HG03280 (cell line): Measurements from ENCODE around the gene PTGR3.

ENCODE experiments used
- ATAC-seq: cut with Tn5 transposase; IDR thresholded peaks from one replicate; pipeline ENCODE4 v1.9.1; 2021; ENCODE audit warnings: mild to moderate bottlenecking, moderate library complexity; ENCODE audit not compliant: unreplicated experiment

The PTGR3 gene

DNA sequence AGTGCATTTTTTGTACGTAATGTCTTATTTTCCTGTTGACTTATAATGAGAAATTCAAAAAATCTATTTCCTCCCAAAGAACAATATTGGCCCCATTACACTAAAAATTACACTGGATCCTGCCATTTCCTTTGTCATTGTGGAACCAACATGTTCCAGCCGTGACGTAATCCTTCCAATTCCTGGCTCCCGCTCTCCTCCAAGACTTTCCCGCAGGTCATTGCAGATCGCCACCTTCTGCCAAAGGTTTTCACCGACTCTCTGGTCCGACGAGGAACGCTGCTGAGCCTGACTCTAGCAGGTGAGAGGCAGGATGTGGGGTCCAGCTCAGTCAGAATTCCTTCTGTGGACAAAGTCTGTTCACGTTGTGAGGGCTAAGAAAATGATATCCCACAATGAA lies 38.0 kb downstream of the PTGR3 start:
- no peak for ATAC-seq

DNA sequence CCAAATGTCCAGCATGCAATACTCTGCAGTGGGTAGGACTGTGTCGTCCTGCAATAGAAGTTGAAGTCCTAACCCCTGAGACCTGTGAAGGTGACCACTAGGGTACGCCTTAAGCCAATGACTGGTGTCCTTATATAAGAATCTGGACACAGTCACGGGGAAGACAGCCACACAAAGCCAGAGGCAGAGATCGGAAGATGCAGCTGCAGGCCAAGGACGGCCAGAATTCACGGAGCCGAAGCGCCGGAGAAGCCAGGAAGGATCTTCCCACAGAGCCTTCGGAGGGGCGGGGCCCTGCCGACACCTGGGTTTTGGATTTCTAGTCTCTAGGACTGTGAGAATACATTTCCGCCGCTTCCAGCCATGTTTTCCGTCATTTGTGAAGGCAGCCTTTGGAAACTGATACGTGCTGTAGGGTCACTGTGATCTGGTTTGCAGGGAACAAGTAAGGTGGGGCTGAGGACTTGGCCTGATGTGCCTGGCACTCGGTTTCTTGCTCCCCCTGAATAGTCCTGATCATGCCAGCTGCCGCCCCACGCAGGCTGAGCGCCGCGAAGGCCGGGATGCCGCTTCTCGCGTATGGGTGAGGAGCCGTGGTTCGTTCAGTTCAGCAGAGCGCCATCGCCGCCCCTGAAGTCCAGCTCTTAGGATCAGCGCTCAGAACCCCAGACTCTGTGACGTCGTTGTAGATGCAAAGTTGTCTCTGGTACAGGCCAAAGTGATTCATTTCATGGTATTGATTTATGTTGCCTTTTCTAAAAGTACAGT lies 38.7 kb downstream of the PTGR3 start:
- no peak for ATAC-seq

DNA sequence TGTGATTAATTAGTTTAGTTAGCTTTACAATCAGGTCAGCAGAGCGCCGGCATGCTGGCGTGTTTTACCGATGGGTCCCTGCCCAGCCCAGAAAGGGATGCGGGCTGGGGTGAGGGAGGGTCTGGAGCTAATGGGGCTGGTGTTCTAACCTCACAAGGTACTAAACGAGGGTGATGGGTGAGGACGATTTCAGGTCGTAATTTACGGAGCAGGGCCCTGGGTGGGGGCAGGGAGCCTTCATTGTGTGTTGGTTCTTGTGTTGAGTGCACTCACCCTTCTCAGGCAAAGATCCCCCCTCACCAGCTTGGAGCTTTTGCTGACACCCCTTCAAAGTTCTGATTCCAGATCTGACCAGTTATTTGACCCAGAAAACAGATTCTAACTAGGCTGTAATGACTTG lies 39.5 kb downstream of the PTGR3 start:
- no peak for ATAC-seq

DNA sequence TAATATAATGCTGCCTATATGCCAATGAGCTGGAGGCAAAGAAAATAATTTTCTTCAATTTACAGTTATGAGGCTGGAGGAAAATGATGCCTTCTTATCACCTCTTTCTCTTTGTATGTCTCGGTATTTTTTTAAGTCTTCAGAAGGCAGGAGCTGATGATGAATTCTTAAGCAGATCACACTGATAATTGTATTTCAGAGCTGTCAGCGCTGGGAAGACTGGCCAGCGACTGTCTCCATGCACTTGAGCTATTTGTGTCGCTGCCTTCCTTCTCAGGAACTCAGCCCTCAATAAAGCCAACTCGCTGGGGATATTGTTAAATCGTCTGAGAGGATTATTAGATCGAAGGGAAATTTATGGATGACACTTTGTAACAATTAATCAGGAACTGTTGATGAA lies 40.3 kb downstream of the PTGR3 start:
- ATAC-seq, result no peak

DNA sequence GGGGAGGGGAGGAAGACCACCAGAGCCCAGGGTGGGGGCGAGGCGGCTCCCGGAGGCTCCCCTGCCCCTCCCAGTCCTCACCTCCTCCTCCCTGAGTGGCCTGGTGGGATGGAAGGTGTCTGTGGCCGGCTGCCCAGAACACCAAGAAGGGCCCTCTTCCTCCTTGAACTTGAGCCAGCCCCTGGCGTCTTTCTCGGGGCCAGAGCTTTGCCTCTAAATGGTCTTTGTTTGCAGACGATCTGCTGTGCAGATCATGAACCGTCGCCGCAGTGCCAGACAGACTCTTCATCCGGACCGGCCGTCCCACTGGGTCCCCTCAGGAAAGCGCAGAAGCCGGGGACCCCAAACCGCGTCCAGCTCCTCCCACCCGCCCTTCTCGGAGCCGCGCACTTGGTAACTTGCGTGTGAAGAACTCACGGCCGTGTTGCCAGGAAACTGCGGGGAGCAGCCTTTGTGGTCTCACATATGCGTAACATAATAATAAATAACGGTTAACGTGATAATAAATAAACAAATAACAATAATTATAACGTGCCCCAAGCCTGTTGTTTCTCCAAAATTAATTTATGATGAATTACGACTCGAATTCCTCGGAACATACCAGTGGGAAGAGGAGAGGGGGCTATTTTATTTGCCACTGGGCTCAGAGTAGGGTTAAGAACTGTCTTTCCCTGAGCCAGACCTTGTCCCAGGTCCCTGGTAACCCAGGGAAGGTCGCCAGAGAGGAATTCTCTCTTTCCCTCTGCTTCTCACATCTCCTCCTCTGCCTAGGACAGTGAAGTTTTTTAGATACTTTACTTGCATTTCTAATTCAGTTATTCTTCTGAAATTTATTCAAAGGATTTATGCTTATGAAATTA lies 41.0 kb downstream of the PTGR3 start:
- ATAC-seq, result no peak

DNA sequence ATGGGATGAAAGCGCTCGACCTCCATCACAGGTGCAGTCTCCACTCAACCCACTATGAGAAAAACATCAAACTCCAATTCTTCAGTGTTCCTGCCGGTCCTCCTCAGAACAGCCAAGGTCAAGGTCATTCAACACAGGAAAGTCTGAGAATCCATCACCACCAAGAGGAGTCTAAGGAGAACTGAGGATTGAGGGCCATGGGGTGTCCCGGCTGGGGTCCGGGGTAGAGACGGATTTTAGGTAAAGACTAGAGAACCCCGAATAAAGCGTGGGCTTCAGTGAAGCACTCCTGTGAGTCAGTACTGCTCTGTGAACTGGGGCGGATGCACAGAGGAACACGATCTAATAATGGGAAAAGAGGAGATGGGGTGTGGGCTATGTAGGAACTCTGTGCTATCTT lies 41.8 kb downstream of the PTGR3 start:
- ATAC-seq, result no peak

DNA sequence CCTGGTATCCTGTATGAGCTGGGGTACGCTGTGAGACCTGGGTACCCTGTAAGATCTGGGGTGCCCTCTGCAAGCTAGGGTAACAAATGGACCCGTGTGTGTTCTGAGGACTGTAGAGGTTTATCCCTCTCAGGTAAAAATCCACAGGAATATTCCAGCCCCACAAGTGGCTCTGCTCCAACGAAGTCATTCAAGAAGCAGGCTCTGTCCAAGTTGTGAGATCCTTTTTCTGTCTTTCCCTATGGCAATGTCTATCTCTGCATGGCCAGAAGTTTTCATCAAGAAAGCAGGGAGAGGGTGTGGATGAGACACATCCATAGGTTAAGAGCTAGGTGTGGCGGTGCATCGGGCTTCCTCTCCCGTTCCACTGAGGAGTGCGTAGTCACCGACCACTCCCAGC lies 43.0 kb downstream of the PTGR3 start:
- no peak for ATAC-seq

DNA sequence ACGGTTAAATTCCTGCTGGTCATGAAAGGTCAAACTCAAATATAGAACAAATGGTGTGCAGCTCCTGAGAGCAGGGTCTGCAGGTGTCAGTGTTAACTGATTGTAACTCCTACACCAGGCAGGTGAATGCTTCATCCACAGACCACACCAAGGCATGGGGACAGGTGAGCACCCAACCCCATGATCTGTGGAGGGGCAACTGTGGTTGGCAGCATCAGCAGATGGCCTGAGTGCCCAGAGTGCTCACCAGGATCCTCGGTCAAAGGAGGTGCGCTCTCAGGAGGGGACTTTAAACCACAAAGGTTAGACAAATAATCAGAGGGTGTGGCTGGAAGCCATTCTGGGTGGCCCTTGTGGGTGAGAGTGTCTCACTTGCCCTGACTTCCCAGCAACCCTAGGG lies 44.5 kb downstream of the PTGR3 start:
- ATAC-seq, result no peak

DNA sequence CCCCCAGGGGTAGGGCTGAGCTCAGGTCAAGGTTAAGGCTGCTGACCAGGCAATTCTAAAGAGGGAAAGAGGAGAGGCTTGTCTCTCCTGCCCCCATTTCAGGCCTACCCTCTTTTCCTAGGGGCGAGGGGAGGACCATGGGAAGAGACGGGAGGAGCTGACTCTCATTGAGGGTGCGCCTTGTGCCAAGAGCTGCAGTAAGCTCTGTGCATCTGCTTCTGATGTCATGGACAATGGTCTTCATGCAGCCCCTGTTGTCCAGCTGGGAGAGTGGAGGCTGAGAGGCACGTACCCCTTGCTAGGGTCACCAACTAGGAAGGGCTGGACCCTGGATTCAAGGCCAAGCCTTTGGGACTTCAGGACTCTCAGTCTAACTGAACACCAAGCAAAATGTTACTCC lies 45.2 kb downstream of the PTGR3 start:
- no peak for ATAC-seq

DNA sequence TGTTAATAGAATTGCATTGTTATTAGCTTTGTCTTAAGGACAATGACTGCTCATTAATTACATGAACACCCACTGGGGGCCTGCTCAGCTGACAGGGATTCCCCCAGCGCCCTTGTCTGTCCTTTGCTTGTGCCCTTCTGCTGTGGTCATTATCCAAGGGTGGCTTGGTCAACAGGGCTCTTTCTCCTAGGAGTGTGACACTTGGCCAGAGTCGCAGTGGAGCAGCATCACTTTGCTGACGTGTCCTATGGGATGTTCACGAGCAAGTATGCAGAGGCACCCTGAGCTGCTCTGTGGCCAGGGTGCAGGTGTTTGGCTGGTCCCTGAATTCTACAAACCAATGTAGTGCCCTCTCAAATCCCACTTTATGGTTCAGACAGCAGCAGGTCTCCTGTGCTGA lies 46.0 kb downstream of the PTGR3 start:
- ATAC-seq, result no peak

DNA sequence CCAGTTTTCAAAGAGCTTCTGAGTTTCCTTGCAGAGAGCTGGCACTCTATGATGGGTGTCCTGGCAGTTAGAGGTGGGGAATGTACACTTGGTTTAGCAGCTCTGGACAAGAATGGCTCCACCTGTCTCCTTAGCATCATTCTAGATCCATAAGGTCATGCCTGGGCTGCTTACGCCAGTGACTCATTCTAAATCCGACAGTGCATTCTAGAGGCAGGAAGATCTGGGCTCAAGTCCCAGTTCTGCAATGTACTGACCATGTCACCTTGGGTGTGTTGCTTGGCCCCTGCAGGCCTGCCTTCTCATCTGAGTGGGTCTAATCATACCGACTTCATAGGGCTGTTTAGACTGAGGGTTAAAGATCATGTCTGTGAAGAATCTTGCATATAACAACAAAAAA lies 46.5 kb downstream of the PTGR3 start:
- no peak for ATAC-seq

DNA sequence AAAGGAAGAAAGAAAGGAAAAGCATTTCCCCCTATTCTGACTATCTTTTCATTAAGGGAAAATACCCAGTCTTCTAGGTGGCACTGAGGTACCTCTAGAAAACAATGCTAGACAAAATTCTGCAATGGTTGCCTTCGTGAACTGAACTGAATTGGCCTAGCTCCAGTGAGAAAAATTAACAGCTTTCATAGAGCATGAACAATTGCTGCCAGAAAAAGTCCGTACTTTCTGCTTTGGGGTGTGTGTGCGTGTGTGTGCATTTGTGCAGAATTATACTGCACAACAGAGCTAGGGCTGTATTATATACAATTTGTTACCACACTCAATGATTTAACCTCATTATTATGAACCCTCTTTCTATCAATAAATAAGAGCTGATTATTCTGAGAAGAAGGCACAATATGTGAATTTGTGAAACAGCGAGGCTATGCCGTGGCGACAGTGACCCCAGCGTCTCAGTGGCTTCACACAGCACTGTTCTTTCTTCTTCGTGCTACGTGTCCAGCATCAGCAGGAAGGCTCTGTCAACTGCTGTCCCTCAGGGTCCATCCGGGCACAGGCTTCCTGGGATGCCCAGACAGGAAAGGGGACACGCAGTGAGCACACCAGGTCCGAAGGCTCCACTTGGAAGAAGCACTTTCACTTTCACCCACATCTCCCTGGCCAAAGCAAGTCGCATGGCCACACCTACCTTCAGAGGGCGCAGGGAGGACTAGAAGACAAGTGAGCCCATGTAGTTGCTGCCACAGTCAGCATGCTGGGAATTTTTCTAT lies 47.5 kb downstream of the PTGR3 start:
- ATAC-seq, result no peak

DNA sequence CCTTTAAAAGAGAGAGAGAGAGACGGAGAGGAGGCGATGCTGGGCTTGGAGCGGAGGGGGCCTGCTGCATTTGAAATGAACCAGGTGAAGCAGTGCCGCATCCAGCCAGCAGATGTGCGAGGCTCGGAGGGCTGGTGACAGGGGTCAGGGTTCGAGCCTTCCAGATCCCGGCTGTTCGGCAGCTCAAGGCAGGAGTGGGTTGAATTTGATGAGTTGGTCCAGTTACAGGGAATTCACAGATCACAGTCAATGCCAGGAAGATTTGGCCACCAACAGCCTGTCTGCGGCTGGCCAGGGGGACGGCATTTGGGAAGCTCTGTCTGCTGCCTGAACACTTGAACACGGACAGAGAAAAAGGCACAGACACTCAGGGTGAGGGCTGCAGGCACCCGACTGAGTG lies 48.6 kb downstream of the PTGR3 start:
- ATAC-seq, result no peak

DNA sequence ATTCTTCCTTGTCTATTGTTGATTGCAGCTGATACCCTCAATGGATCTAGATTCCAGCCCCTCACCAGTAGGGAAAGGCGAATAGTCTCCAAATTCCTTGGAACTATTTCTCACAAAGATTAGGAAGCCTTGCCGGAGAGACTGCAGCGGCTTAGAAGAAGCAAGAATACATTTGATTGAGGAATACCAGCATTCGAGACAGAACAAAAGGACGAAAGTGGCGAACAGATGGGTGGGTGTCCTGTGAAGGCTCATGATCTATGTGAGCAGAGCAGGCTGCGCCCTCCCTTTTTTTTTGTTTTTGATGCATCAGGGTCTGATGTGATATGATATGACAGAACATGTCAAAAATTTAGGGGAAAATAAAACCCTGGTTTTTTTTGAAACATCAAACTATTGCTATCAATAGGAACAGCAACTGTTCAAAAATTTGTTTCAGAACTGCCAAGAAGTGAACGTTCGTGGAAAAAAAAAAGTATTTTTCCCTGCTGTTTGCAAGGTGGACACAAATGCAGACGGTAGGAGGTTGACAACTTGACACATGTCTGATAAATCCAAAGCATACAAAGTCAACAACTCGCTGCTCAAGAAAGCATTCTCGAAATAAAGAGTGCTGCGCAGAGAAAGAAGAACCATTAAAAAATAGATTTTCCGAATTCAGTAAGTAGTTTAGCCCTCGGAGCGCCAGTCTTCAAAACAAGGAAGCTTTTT lies 49.1 kb downstream of the PTGR3 start:
- ATAC-seq, result no peak

DNA sequence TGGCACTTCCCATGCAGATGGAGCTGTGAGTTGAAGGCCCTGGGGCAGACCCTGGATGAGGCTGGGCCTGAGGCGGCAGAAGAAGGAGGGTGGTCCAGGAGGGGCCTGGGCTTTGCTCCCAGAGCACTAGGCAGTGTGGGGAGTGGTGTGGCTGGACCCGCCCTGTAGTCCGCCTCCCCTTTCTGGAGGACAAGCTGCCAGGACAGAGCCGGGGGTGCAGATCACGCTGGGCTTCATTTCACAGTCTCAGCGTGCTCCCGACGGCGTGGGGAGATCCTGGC lies 49.8 kb downstream of the PTGR3 start:
- ATAC-seq, result no peak
